HG02623 (cell line): Measurements from ENCODE around the gene SIGLEC1.

Experiments used
- ATAC-seq: cut with Tn5 transposase; IDR thresholded peaks from one replicate; pipeline ENCODE4 v1.9.1; 2021; ENCODE audit warnings: moderate library complexity; ENCODE audit not compliant: unreplicated experiment

Gene SIGLEC1

GRCh38 chr20:3744806-3745685 lies 32.6 kb upstream of the SIGLEC1 start:
- ATAC-seq: no peak

- no peak for ATAC-seq
Measured at GRCh38 chr20:3744037-3744436, 31.6 kb upstream of the SIGLEC1 start.

GRCh38 chr20:3743251-3743650 lies 30.9 kb upstream of the SIGLEC1 start:
- ATAC-seq: no peak

DNA sequence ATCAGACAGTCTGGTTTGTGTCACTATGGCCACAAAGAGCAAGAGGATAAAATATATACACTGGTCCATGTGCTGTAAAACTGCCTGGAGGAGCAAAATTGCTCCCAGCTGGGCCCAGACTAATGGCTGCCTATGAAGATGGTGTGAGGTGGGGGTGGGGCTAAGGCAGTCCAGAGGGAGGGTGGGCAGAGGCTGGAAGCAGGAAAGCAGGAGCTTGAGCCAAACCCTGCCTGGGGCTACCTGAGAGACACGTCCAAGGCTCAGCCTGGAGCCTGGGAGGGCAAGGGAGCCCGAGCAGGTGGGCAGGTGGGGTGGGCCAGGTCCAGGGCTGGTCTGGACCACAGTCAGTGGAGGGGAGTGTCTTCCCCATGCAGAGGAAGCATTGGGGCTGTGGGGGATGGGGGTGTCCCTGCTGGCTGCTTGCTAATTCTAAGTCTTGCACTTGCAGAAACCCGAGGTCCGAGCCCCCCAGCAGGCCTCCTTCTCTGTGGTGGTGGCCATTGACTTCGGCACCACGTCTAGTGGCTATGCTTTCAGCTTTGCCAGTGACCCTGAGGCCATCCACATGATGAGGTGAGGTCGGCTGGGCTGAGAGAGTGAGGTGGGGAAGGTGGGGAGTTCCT lies 29.5 kb upstream of the SIGLEC1 start:
- ATAC-seq: no peak

GRCh38 chr20:3740615-3741301 lies 28.4 kb upstream of the SIGLEC1 start:
- no peak for ATAC-seq

- no peak for ATAC-seq
Measured at GRCh38 chr20:3739926-3740451, 27.6 kb upstream of the SIGLEC1 start.

- ATAC-seq: no peak
Measured at GRCh38 chr20:3739054-3739925, 26.9 kb upstream of the SIGLEC1 start.

GRCh38 chr20:3738111-3739053 lies 26.0 kb upstream of the SIGLEC1 start:
- ATAC-seq: no peak

- ATAC-seq: no peak
Measured at GRCh38 chr20:3735768-3736167, 23.4 kb upstream of the SIGLEC1 start.

GRCh38 chr20:3734111-3734843 lies 21.9 kb upstream of the SIGLEC1 start:
- no peak for ATAC-seq

DNA sequence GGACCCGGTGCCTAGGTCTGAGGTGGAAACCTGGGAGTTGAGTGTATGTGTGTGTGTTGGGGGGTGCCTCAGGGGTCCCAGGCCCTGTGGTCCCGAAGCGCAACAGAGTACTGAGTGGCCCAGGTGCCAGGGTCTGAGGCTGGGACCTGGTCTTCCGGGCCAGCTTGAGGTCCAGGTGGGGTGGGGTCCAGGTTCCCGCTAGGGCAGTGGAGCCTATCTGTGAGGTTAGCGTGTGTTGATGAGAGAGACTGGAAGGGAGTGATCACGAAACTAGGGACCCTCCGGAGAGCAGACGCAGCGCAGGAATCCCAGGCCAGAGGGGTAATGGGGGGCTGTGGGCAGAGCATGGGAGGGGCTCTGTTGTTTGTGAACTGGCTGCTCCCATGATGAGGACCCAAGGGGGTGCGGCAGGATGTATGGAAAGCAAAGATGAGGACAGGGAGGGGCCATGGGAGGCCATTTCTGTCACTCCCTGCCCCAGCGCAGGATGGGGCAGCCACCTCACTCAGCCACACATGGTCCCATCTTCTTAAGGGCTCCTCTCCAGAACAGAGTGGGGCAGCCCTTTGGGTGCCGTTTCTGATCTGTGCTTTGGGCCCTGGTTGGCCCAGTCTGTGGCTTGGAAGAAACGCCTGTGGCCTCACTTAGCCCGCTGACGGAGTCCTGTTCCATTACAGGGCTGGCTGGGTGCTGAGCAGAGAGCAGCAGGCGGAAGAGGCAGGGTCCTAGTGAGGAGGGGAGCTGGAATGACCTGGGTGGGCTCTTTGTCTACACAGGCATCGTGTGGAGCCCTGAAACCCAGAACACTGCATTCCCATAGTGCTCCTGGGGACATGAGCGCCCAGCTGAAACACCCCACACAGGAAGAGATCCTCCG lies 21.0 kb upstream of the SIGLEC1 start:
- no peak for ATAC-seq

DNA sequence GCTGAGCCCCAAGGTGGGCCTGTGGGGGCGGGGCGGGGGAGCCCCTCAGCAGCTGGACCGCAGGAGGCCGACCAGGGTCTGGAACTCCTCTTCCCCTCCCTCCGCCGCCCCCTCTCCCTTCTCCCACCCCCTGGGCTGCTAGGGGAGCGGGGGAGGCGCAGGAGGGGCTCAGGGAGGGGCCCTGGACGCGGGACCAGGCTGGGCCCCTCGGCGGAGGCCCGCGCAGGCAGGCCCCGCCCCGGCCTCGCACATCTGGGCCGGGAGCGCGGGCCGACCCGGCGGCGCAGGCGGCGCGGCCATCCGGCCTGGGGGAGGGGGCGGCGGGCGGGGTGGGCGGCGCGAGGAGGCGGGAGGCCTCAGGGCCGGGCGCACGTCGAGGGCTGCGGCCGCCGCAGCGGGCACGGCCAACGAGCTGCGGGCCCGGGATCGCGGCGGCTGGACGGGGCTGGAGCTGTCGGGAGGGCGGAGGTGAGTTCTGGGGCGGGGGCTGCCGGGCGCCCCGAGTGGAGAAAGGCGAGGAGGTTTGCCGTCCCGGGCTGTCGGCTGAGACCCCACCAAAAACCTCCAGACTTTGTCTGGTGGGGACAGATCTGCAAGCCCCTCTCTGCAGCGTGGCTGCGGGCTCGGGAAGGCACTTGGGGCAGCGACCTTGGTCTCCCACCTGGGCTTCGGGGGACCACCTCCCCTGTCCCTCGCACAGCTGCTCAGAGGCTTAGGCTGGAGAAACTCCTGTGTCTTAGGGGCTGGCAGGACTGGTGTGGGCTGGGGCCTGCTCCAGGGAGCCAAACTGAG lies 20.1 kb upstream of the SIGLEC1 start, which contains the start of gene HSPA12B:
Gene HSPA12B, plus strand, starts transcription at position 359 of the 792 bp plus-strand sequence. CDS start 5,990 bp downstream, outside the sequence.
- ATAC-seq: no peak

DNA sequence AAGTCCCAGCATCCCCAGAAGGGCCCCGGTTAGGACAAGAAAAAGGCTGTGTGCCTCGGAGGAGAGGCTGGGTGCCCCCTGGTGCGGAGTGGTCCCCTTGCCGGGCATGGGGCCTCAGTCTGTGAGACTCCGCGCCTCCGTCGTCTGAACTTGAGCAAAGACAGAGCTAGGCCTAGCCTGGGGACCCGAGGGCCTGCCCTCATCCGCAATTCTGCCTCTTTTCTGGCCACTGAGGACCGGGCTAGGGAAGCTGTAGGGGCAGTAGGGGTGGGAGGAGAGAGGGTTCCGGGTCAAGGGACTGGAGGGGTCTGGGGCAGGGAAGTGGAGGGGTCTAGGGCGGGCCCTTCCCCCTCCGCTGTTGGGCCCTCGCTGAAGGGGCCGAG lies 19.5 kb upstream of the SIGLEC1 start:
- ATAC-seq: no peak

DNA sequence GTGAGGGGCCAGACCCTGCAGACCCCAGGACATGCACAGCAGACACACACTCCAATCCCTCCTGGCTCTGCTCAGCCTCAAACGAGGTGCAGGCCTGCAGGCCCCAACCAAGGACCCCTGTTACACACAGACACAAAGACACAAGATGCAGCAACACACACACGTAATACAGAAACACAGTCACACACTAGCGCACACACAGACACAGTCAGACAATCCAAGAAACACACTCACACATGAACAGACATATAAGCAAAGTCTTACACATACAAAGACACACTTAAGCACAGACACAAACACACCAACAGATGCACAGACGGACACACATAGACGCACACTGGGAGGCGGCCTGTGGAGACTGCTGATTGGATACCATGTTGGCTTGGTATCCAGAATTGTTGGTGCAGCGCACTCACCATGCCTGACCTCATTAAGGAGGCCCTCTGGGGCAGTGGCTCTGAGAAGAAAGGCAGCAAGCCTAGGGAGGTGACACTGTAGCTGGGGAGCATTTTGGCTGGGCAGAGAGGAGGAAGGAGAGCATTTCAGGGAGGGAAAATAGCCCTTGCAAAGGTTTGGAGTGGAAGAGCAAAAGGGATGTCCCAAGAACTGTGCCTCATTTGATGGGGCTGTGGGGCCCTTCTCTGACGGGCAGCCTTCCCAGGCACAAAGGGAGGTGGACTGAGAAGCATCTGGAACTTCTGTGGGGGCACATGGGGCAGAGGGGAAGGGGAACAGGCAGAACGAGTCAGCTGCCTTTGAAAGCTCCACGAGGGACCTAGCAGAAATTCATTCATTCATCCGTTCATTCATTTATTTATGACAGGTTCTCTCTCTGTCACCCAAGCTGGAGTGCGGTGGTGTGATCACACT lies 18.6 kb upstream of the SIGLEC1 start:
- ATAC-seq: no peak

- ATAC-seq: no peak
Measured at GRCh38 chr20:3729811-3730540, 17.6 kb upstream of the SIGLEC1 start.
